ENCODE measurements around the gene HPDL.

DNA sequence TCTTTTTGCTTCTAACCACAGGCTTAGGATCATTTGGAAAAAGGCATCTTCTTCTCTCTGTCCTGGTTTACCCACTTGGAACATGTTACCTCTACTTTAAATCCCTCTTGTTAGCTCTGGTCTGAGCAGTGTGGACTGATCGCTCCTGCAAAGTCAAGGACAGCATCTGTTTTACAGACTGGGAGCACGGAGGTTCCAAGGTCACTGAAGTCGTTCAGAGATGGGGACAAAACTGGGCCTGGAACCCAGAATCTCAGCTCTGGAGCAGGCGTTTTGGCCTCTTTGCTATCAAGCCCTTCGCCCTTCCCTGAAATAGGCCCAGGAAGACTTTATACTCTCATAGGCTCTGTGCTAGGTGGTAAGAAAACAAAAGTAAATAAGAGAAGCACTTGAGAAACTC is 24.8 kb downstream of the HPDL start:
- TF ChIP-seq, protein P1, sequence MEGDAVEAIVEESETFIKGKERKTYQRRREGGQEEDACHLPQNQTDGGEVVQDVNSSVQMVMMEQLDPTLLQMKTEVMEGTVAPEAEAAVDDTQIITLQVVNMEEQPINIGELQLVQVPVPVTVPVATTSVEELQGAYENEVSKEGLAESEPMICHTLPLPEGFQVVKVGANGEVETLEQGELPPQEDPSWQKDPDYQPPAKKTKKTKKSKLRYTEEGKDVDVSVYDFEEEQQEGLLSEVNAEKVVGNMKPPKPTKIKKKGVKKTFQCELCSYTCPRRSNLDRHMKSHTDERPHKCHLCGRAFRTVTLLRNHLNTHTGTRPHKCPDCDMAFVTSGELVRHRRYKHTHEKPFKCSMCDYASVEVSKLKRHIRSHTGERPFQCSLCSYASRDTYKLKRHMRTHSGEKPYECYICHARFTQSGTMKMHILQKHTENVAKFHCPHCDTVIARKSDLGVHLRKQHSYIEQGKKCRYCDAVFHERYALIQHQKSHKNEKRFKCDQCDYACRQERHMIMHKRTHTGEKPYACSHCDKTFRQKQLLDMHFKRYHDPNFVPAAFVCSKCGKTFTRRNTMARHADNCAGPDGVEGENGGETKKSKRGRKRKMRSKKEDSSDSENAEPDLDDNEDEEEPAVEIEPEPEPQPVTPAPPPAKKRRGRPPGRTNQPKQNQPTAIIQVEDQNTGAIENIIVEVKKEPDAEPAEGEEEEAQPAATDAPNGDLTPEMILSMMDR (IDR thresholded peaks at IDR 0.05 in 4 of 5, conservative IDR thresholded peaks at IDR 0.05 in 1 of 5): no peak
- no peak for TF ChIP-seq POLR2A (IDR thresholded peaks at IDR 0.05)
